Measurements from ENCODE around the gene EIF4G3.

EIF4G3 gene

GRCh38 chr1:20787029-20787839 lies 389.5 kb downstream of the EIF4G3 start, which contains the start of gene HP1BP3:
Gene HP1BP3, minus strand, starts transcription at chr1:20787307. Its CDS starts 6,867 bp downstream, at chr1:20780440.
- Histone ChIP-seq H3K27me3 (ENCODE audit: insufficient read depth, low read depth) (no peaks in the 10 kb centered on the region), H2AFZ (ENCODE audit: low read depth) (peak within 1 kb of the TSS; percentile 95), H3K36me3 (ENCODE audit: insufficient read depth) (no peaks in the 10 kb centered on the region), H3K79me2 (ENCODE audit: insufficient read depth, low read depth) (peaks cover 42% of the 10 kb centered on the region), H3K4me3 (IDR thresholded peaks at IDR 0.05; ENCODE audit: insufficient read depth, low read depth, low read length) (peak within 1 kb of the TSS; percentile 59), H3K4me2 (peak within 1 kb of the TSS; percentile 83), H3K4me1 (ENCODE audit: low read depth, poor library complexity, severe bottlenecking) (peaks cover 31% of the 10 kb centered on the region), H4K20me1 (ENCODE audit: insufficient read depth) (peaks cover 20% of the 10 kb centered on the region), H3K27ac (peak within 1 kb of the TSS; percentile 93), H3K9ac (peak within 1 kb of the TSS; percentile 87)
- TF ChIP-seq CTCF (conservative IDR thresholded peaks at IDR 0.05; ENCODE audit: low read depth, low read length) = no peak

- Histone ChIP-seq H4K20me1 (ENCODE audit: insufficient read depth) (peaks cover 21% of the 10 kb centered on the region), H3K9ac (peak overlapping the region; percentile 87), H3K4me1 (ENCODE audit: low read depth, poor library complexity, severe bottlenecking) (peaks cover 31% of the 10 kb centered on the region), H3K4me2 (peak overlapping the region; percentile 83), H3K36me3 (ENCODE audit: insufficient read depth) (no peaks in the 10 kb centered on the region), H3K4me3 (IDR thresholded peaks at IDR 0.05; ENCODE audit: insufficient read depth, low read depth, low read length) (peak overlapping the region; percentile 59), H3K27me3 (ENCODE audit: insufficient read depth, low read depth) (no peaks in the 10 kb centered on the region), H3K79me2 (ENCODE audit: insufficient read depth, low read depth) (peaks cover 50% of the 10 kb centered on the region), H3K27ac (peak overlapping the region; percentile 91), H2AFZ (ENCODE audit: low read depth) (peak overlapping the region; percentile 75)
- no peak for TF ChIP-seq CTCF (conservative IDR thresholded peaks at IDR 0.05; ENCODE audit: low read depth, low read length)
These were observed 390.3 kb downstream of the EIF4G3 start for GRCh38 chr1:20786253-20787028.

- peaks cover 27% of the 10 kb centered on the region for H4K20me1 ChIP-seq (ENCODE audit: insufficient read depth)
- H3K36me3 ChIP-seq (ENCODE audit: insufficient read depth) = no peaks in the 10 kb centered on the region
- peak overlapping the region; percentile 83 for H3K4me2 ChIP-seq
- H3K27me3 ChIP-seq (ENCODE audit: insufficient read depth, low read depth) = no peaks in the 10 kb centered on the region
- H3K4me1 ChIP-seq (ENCODE audit: low read depth, poor library complexity, severe bottlenecking) = peaks cover 36% of the 10 kb centered on the region
- peak overlapping the region; percentile 87 for H3K9ac ChIP-seq
- H2AFZ ChIP-seq (ENCODE audit: low read depth) = peak overlapping the region; percentile 41; the same call in 1 of the 2 replicates
- H3K79me2 ChIP-seq (ENCODE audit: insufficient read depth, low read depth) = peaks cover 55% of the 10 kb centered on the region
- H3K4me3 ChIP-seq (IDR thresholded peaks at IDR 0.05; ENCODE audit: insufficient read depth, low read depth, low read length) = peak overlapping the region; percentile 59
- no peak for TF ChIP-seq CTCF (conservative IDR thresholded peaks at IDR 0.05; ENCODE audit: low read depth, low read length)
- peak overlapping the region; percentile 91 for H3K27ac ChIP-seq
These were observed 390.8 kb downstream of the EIF4G3 start for GRCh38 chr1:20785907-20786252.

GRCh38 chr1:20775700-20776099 lies 401.0 kb downstream of the EIF4G3 start:
- peaks cover 10% of the 10 kb centered on the region; the same call in 1 of the 2 replicates for H3K36me3 ChIP-seq (ENCODE audit: insufficient read depth)
- H3K4me2 ChIP-seq = no peak overlapping the region
- no peak overlapping the region for H3K4me3 ChIP-seq (IDR thresholded peaks at IDR 0.05; ENCODE audit: insufficient read depth, low read depth, low read length)
- no peaks in the 10 kb centered on the region for H3K27me3 ChIP-seq (ENCODE audit: insufficient read depth, low read depth)
- H2AFZ ChIP-seq (ENCODE audit: low read depth) = no peak overlapping the region
- H3K27ac ChIP-seq = no peak overlapping the region
- no peak overlapping the region for H3K9ac ChIP-seq
- no peak for TF ChIP-seq CTCF (conservative IDR thresholded peaks at IDR 0.05; ENCODE audit: low read depth, low read length)
- H3K4me1 ChIP-seq (ENCODE audit: low read depth, poor library complexity, severe bottlenecking) = no peaks in the 10 kb centered on the region
- H3K79me2 ChIP-seq (ENCODE audit: insufficient read depth, low read depth) = peaks cover 38% of the 10 kb centered on the region
- H4K20me1 ChIP-seq (ENCODE audit: insufficient read depth) = 0 out of 2 replicates have a peak, but pooled peaks cover 15% of the 10 kb centered on the region
